ENCODE results near the gene EPS8L2. TPM values are rescaled to one million over a fixed set of nuclear protein-coding genes. Genes with fewer than 3 reads are reported as not detected.
A peak's percentile ranks its signal among the peaks of the same experiment; 100 is the strongest.

The EPS8L2 gene
- polyA plus RNA-seq, 3 donors, result 0.55 TPM; not detected in 2

- peaks cover 58% of the 10 kb centered on the region for H3K79me2 ChIP-seq (ENCODE audit: insufficient read depth, low read length)
- intact Hi-C loops (cut with micrococcal nuclease), result no loop called here
- H3K9me3 Mint-ChIP-seq, result peaks cover 0 to 2% (median 0%) of the 10 kb centered on the region in 7 donors
- no peak overlapping the region for H3K9ac ChIP-seq (ENCODE audit: insufficient read depth, low read length, poor library complexity, severe bottlenecking)
- no peak overlapping the region for H2AFZ ChIP-seq (ENCODE audit: insufficient read depth, low read depth, low read length, poor library complexity, severe bottlenecking)
- no peaks in the 10 kb centered on the region for H3K27me3 ChIP-seq (ENCODE audit: control insufficient read depth in 2 of 2, insufficient read depth in 2 of 2, low read length in 2 of 2)
- H3K4me1 ChIP-seq (ENCODE audit: control insufficient read depth in 1 of 2, insufficient read depth in 2 of 2, low read length in 2 of 2), result peaks cover 29 to 36% of the 10 kb centered on the region in 2 donors
- peaks cover 38% of the 10 kb centered on the region in 2 donors for H3K36me3 ChIP-seq (replicated peaks in 1 of 2; ENCODE audit: control insufficient read depth in 1 of 2, insufficient read depth in 2 of 2, low read length in 2 of 2)
- H3K4me1 Mint-ChIP-seq, result peaks cover 33% of the 10 kb centered on the region
- peak overlapping the region in 1 of 2 donors; percentile 44 for H3K27ac ChIP-seq (ENCODE audit: low read depth in 1 of 2, low read length in 2 of 2)
- no peak for DNase-seq
- 82% methylated on average over 10 of the region's 20 CpGs for WGBS (ENCODE audit: insufficient coverage)
- TF ChIP-seq CTCF (IDR thresholded peaks at IDR 0.05), result no peak
- peaks cover 14 to 46% of the 10 kb centered on the region in 2 donors for H3K36me3 Mint-ChIP-seq
- no peaks in the 10 kb centered on the region for H3K9me3 ChIP-seq (replicated peaks in 1 of 2; ENCODE audit: control insufficient read depth in 1 of 2, insufficient read depth in 1 of 2, low read length in 2 of 2)
- H4K20me1 ChIP-seq (ENCODE audit: insufficient read depth, low read length), result peaks cover 53% of the 10 kb centered on the region
- no peak overlapping the region for H3K4me3 ChIP-seq (replicated peaks in 1 of 3; ENCODE audit: low read depth in 2 of 3, low read length in 3 of 3)
- peak overlapping the region in 1 of 7 donors; percentile 25 for H3K27ac Mint-ChIP-seq
- peaks cover 0 to 2% (median 1%) of the 10 kb centered on the region in 3 donors for H3K27me3 Mint-ChIP-seq (ENCODE audit: low read depth in 3 of 3)
- no peak overlapping the region for H3K4me2 ChIP-seq (replicated peaks; ENCODE audit: extremely low read depth, low read length, poor library complexity, severe bottlenecking)
- no peak overlapping the region for H3K4me3 Mint-ChIP-seq
Observed at GRCh38 chr11:774873-775592, 69.0 kb downstream of the EPS8L2 start.

GRCh38 chr11:776263-776560 lies 70.2 kb downstream of the EPS8L2 start:
- peak overlapping the region; percentile 33 to 83 (median 58) for H3K27ac Mint-ChIP-seq
- H3K27me3 Mint-ChIP-seq (ENCODE audit: low read depth in 3 of 3), result peaks cover 0 to 3% (median 1%) of the 10 kb centered on the region in 3 donors
- Histone ChIP-seq H3K27ac (ENCODE audit: low read depth in 1 of 2, low read length in 2 of 2) (peak overlapping the region in 1 of 2 donors; percentile 54), H4K20me1 (ENCODE audit: insufficient read depth, low read length) (peaks cover 53% of the 10 kb centered on the region), H3K79me2 (ENCODE audit: insufficient read depth, low read length) (peaks cover 58% of the 10 kb centered on the region), H3K4me2 (replicated peaks; ENCODE audit: extremely low read depth, low read length, poor library complexity, severe bottlenecking) (peak overlapping the region; percentile 94), H3K36me3 (replicated peaks in 1 of 2; ENCODE audit: control insufficient read depth in 1 of 2, insufficient read depth in 2 of 2, low read length in 2 of 2) (peaks cover 27% of the 10 kb centered on the region in 2 donors), H2AFZ (ENCODE audit: insufficient read depth, low read depth, low read length, poor library complexity, severe bottlenecking) (no peak overlapping the region), H3K9me3 (replicated peaks in 1 of 2; ENCODE audit: control insufficient read depth in 1 of 2, insufficient read depth in 1 of 2, low read length in 2 of 2) (no peaks in the 10 kb centered on the region), H3K4me1 (ENCODE audit: control insufficient read depth in 1 of 2, insufficient read depth in 2 of 2, low read length in 2 of 2) (peaks cover 29 to 36% of the 10 kb centered on the region in 2 donors), H3K27me3 (ENCODE audit: control insufficient read depth in 2 of 2, insufficient read depth in 2 of 2, low read length in 2 of 2) (no peaks in the 10 kb centered on the region), H3K9ac (ENCODE audit: insufficient read depth, low read length, poor library complexity, severe bottlenecking) (peak overlapping the region; percentile 81), H3K4me3 (replicated peaks in 1 of 3; ENCODE audit: low read depth in 2 of 3, low read length in 3 of 3) (peak overlapping the region; percentile 57 to 84 (median 60))
- no peak for TF ChIP-seq CTCF (IDR thresholded peaks at IDR 0.05)
- H3K4me3 Mint-ChIP-seq, result peak overlapping the region; percentile 77 to 87
- H3K36me3 Mint-ChIP-seq, result peaks cover 5 to 35% of the 10 kb centered on the region in 2 donors
- DNase-seq, result no peak
- intact Hi-C loops (cut with micrococcal nuclease), result loop anchor here (2.0 kb wide), 1 partner anchor 21 kb away; no protein-coding TSS in a partner anchor
- H3K4me1 Mint-ChIP-seq, result peaks cover 39% of the 10 kb centered on the region
- H3K9me3 Mint-ChIP-seq, result peaks cover 0 to 2% (median 0%) of the 10 kb centered on the region in 7 donors
- WGBS (ENCODE audit: insufficient coverage), result 56% methylated on average over 7 of the region's 11 CpGs
